WERI-Rb-1 (cell line): ENCODE data around the gene PRAC1.
"Not testable (repeated sequence)": the region's sequence is repeated elsewhere in the genome, so short reads cannot be mapped to it uniquely, and the experiment has no call there.

ENCODE experiments used
- DNase-seq: peaks from one replicate; pipeline ENCODE4 v3.0.0-alpha.2; 2020
- H3K27ac ChIP-seq: fragments of 250-450 bp; sonication (Bioruptor Pico); 2 replicates; pipeline ENCODE4 v1.5.1; 2020; ENCODE audit warnings: mild to moderate bottlenecking, moderate library complexity
- H3K27me3 ChIP-seq: fragments of 250-450 bp; sonication (Bioruptor Pico); 2 replicates; pipeline ENCODE4 v1.5.1; 2021; ENCODE audit warnings: mild to moderate bottlenecking, low read depth, moderate library complexity; ENCODE audit not compliant: insufficient read depth, severe bottlenecking
- H3K36me3 ChIP-seq: fragments of 250-450 bp; sonication (Bioruptor Pico); 2 replicates; pipeline ENCODE4 v1.5.1; 2020; ENCODE audit warnings: mild to moderate bottlenecking, moderate library complexity
- H3K4me3 ChIP-seq: 2 replicates; pipeline ENCODE4 v1.5.1; 2011; ENCODE audit warnings: low read depth, mild to moderate bottlenecking, control low read depth, low read length
- H3K9me3 ChIP-seq: fragments of 250-450 bp; sonication (Bioruptor Pico); 2 replicates; pipeline ENCODE4 v1.5.1; 2021; ENCODE audit warnings: mild to moderate bottlenecking, moderate library complexity; ENCODE audit not compliant: severe bottlenecking
- CTCF ChIP-seq: IDR thresholded peaks from 2 replicates; pipeline ENCODE4 v1.5.1; 2011; ENCODE audit warnings: low read depth, mild to moderate bottlenecking, control low read depth, inconsistent platforms, low read length

Gene PRAC1

GRCh38 chr17:48720266-48721008 lies 1.9 kb downstream of the PRAC1 start:
- peaks cover 33% of the 10 kb centered on the region for H3K9me3 ChIP-seq
- H3K36me3 ChIP-seq = no peaks in the 10 kb centered on the region
- H3K4me3 ChIP-seq = no peak overlapping the region
- TF ChIP-seq CTCF = no peak
- DNase-seq = no peak
- H3K27me3 ChIP-seq = peaks cover 95% of the 10 kb centered on the region
- H3K27ac ChIP-seq = no peak overlapping the region

GRCh38 chr17:48719642-48720265 lies 2.6 kb downstream of the PRAC1 start:
- Histone ChIP-seq H3K27ac (no peak overlapping the region), H3K9me3 (peaks cover 31% of the 10 kb centered on the region), H3K36me3 (no peaks in the 10 kb centered on the region), H3K27me3 (peaks cover 88% of the 10 kb centered on the region), H3K4me3 (no peak overlapping the region)
- TF ChIP-seq CTCF = no peak
- DNase-seq = no peak

GRCh38 chr17:48718761-48719641 lies 3.3 kb downstream of the PRAC1 start:
- no peak for DNase-seq
- peaks cover 32% of the 10 kb centered on the region for H3K9me3 ChIP-seq
- peaks cover 87% of the 10 kb centered on the region for H3K27me3 ChIP-seq
- TF ChIP-seq CTCF = no peak
- H3K4me3 ChIP-seq = no peak overlapping the region
- H3K36me3 ChIP-seq = no peaks in the 10 kb centered on the region
- H3K27ac ChIP-seq = no peak overlapping the region

- Histone ChIP-seq H3K9me3 (peaks cover 30% of the 10 kb centered on the region), H3K36me3 (no peaks in the 10 kb centered on the region), H3K27me3 (peaks cover 87% of the 10 kb centered on the region), H3K4me3 (no peak overlapping the region), H3K27ac (no peak overlapping the region)
- no peak for DNase-seq
- no peak for TF ChIP-seq CTCF
Measured at GRCh38 chr17:48718227-48718760, 4.0 kb downstream of the PRAC1 start.

- Histone ChIP-seq H3K4me3 (no peak overlapping the region), H3K27me3 (peaks cover 87% of the 10 kb centered on the region), H3K27ac (no peak overlapping the region), H3K9me3 (peaks cover 30% of the 10 kb centered on the region), H3K36me3 (no peaks in the 10 kb centered on the region)
- no peak for DNase-seq
- no peak for TF ChIP-seq CTCF
Measured at GRCh38 chr17:48717367-48718226, 4.7 kb downstream of the PRAC1 start.

GRCh38 chr17:48716549-48716948 lies 5.8 kb downstream of the PRAC1 start:
- not testable (repeated sequence) for H3K36me3 ChIP-seq, H3K4me3 ChIP-seq, H3K27ac ChIP-seq, DNase-seq
- peaks cover 86% of the 10 kb centered on the region for H3K27me3 ChIP-seq
- H3K9me3 ChIP-seq = peaks cover 30% of the 10 kb centered on the region
